GM19240 (cell line): ENCODE measurements around the gene OVOL2.
"Not testable (repeated sequence)": the region's sequence is repeated elsewhere in the genome, so short reads cannot be mapped to it uniquely, and the experiment has no call there.

ENCODE experiments used
- DNase-seq: peaks from one replicate; pipeline ENCODE4 v3.0.0; 2011; ENCODE audit warnings: low spot score; ENCODE audit not compliant: insufficient read length

OVOL2 gene

DNA sequence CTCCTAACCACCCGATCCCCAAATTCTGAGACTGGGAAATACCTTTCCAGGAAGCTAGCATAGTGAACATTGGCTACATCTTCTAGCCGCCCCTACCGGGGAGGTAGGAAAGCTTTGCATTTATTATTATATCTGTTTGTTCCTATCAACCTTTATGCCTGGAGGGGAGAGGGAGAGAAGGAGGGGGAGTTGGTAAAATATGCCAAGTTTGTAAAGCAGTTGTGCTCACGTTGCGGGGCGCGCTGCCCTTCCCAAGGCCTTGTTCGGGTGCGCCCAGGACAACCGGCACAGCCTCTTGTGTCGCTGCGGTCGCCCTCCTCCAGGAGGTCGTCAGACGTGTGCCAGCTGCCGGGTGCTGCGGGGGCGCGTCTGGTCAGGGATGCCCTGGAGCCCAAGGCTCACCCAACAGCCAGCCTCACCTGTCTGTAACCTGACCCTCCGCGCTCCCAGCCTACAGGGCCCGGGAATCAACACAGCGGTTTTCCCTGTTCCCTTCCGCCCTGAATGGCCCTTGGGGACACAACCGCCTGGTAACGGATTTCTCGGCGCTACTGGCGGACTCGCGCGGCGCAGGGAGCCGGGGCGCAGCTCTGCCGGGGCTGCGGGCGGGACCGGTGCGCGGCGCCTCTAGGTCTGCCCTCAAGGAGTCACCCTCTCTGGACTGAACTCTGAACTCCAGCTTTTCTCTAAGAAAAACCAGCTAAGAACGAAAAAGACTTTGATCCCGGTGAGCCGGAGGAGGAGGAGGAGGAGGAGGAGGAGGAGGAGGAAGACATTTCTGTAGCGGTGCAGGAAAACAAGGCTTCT, 1.1 kb upstream of the OVOL2 start:
- no peak for DNase-seq

DNA sequence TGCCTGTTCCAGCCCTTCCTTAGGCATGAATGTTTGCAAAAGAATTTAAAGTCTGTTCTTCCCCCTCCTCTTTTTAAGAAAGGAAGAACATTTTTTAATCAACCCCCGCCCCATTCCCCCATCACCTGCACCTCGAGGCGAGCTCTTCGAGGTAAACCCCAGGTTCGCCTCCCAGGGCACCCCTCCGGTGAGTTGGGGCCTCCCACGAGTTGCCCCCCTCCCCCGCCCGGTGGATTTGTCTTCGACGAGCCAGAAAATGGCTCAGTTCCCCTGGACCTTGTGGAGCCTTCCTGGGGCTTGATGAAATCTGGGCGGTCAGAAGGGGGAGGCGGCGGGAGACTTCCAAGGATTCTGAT, 256 bp upstream of the OVOL2 start:
- DNase-seq, result no peak

DNA sequence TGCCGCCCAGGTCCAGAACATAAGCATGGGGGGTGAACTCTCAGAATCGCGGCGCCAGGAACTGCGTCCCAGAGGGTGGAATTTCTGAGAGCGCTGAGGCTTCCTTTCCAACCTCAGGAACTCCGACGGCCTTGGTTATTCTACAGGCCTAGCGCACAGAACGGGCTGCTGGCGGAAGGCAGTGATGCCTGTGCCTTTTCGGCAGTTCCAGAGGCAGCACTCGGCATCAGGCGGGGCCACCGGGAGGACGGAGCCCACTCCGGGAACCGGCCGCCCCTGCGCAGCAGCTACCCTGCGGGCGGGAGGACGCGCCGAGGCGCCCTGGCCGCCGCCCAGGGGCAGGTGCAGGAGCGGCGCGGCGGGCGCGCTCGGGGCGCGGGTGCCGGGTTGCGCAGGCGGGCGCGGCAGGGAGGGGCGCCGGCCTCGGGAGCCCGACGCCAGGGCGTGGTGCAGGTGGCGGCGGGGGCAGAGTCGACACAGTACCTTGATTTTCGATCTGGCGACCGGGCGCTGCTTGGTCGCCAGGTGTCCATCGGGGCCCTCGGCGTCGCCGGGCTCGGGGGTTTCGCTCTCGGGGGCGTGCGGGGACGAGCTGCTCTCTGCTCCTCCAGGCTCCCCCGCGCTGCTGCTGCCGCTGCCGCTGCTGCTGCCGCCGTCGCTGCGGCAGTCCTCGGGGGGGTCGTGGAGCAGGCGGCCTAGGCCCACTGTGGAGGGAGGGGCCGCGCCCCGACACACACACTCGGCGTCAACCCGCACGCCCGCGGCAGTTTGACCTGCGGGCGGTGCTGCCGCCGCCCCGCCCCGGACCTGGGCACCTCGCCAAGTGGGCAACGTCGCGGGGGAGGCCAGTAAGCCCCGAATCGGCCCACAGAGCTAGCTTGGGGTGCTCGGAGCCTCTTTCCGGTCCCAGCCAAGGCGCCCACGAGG, 1.3 kb downstream of the OVOL2 start:
- no peak for DNase-seq

DNA sequence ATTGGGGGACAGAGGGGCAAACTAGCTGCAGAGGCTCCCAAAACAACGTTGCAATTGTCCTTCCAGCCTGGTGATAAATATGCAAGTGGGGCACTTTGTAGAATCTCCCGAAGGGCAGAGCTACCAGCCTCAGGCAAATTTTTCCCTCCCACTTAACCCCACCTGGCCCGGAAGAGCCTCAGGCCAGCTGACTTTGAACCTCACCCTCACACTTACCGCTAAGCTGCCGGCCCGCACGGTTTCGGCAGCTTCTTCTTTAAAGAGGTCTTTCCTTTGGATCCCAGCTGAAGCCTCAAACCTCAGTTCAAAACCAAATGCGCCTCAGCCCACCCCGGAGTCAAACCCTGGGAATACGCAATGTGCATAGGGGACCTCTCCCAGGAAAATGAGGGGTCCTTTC, 2.5 kb downstream of the OVOL2 start:
- DNase-seq, result no peak

DNA sequence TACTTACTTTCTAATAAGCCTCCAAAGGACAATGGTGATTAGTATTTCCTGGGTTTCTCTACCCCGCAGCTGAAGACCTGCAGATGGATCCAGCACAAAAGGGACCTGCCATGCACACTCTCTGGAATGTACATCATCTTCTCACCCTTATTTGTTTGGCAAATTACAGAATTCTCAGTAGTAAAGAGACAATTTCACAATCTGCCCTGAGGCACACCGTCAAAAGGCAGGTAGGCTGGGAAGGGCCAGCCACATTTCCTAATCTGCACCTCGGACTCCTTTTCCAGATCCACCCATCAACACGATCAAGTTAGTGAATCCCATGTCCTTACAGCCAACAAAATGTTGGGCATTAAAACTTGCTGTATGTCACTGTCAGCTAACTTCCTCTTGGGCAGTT, 4.9 kb downstream of the OVOL2 start:
- no peak for DNase-seq

DNA sequence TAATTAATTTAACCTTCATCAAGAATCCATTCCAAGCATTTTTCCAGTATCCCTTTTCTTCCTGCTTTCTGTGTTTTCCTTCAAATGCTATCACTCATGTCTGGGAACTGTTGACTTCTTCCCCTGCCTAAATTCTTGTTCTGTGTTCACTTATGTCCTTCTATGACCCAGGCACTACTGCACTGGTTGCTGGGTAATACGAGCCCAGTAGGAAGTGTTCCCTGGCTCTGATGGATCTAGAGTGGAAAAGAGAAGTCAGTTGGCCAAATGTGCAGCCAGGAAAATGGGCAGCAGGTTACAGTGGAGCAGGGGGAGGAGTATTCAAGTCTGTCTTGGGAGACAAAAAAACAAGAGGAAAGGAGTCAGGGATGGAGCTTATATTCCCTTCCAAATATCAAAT, 7.1 kb downstream of the OVOL2 start:
- no peak for DNase-seq

DNA sequence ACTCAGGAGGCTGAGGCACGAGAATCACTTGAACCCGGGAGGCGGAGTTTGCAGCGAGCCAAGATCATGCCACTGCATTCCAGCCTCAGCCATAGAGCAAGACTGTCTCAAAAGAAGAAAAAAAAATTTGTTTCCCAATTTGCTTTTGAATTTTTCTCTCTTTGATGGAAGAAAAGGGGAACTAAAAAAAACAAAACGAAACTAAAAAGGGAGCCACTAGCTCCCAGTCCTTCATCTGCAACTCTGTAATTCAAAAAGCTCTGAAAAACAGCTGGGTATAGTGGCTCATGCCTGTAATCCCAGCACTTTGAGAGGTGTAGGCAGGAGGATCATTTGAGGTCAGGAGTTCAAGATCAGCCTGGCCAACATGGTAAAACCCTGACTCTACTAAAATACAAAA, 9.5 kb downstream of the OVOL2 start:
- no peak for DNase-seq

DNA sequence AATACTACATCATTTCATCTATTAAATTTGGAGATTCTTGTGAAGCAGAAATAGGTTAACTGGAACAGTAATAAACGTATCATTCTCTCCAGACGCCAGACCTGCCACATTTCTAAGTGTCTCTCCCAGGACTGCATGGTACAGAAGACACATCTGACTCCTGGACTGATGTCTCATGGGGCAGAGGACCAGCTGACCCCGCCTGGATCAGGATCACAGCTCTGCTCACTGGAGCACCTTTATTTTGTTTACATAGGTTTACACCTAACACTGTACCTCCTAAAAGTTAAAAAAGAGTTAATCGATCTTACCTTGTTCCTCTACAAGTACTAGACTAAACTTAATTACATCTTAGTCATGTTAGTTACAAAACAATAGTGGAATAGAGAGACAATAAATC, 11.2 kb downstream of the OVOL2 start:
- DNase-seq, result no peak

DNA sequence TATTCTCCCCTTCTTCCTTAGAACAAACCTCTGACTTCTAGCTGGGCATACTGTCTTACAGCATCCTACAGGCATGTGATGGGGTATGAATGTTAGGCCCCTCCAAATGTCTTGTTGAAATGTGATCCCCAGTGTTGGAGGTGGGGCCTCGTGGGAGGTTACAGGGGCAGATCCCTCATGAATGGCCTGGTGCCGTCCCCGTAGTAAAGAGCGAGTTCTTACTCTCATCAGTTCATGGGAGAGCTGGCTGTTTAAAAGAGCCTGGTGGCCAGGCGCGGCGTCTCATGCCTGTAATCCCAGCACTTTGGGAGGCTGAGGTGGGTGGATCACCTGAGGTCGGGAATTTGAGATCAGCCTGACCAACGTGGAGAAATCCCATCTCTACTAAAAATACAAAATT, 15.5 kb downstream of the OVOL2 start:
- no peak for DNase-seq

DNA sequence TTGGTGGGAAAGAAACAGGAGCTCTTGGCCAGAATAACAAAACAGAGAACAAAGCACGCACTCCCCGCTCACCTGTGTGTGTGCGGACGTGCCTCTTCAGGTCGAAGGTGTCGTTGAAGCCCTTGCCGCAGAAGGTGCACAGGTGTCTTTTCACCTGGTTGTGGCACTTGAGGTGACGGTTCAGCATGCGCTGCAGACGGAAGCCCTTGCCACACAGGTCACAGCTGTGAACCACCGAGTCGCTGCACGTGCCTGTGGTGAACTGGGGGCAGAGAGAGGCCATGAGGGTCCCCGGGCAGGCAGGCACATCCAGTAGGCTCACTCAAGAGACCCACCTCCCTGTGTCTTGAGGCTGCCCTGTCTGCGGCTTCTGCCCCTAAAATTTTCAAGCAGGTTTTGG, 16.3 kb downstream of the OVOL2 start:
- DNase-seq, result no peak

DNA sequence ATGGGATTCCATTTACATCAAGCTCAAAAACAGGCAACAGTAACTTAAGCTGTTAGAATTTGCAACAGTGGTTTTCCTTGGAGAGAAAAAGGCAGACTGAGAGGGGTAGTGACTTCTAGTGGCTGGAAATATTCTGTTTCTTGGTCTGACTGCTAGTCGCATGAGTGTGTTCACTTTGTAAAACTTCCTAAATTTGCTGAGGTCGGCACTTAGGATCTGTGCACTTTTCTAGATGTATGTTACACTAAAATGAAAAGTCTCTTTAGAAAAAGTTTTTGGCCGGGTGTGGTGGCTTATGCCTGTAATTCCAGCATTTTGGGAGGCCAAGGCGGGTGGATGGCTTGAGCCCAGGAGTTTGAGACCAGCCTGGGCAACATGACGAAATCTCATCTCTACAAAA, 18.7 kb downstream of the OVOL2 start:
- DNase-seq, result no peak

DNA sequence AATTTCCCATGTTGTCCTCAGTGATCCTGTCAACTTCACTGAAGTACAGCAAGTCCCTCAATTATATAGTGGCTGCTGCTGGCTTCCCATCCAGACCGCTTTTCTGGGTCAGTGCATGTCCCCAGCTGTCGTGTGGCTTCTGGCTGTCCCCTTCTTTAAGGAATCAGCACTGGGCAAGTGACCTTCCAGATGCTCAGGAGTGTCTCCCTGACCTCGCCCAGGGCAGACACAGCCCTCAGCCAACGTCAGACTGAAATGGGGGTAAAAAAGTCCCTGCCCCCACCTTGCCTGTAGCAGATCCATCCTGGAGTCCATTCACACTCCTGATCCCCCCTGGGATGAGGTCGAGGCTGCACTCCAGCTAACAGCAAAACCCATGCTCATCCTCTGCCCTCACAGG, 23.7 kb downstream of the OVOL2 start:
- DNase-seq, result no peak

DNA sequence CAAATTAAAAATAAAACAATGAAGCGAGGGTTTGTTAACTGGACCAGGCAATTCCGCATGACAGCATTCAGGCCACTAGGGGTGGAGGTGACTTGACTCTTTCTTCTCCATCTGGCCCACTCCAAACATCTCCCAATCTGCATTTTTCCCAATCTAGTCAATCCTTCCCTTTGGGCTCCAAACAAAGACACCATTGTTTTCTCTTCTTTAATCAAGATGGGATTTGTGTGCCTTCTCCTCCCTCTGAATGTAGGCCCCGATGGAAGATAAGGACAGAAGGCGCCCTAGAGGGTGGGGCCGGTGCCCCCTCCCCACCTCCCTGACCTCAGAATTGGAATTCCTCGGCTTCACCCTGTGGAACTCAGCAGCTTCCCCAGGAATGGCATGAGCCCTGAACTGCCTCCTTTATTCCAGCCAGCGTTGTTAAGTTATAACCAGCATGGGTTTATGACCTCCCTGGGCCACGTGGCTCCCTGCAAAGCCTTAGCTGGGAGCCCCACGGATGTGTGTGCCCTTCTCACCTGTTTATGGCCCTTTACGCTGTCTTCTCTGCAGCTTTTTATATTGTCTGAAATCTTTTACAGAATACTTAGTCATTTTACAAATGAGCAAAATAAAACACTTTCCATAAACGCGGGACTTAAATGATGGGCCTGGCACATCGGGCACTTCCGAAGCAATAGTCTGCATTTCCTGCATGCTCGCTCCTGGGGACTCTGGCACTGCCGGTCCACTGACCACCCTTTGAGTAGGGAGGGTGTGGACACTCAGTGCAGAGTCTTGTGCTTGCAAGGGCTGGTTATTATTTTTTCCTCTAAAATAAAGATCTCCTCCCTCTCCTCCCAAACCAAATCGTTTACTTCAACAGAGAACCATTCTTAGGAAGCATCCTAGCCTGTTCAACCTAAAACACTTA, 24.5 kb downstream of the OVOL2 start:
- DNase-seq, result no peak

DNA sequence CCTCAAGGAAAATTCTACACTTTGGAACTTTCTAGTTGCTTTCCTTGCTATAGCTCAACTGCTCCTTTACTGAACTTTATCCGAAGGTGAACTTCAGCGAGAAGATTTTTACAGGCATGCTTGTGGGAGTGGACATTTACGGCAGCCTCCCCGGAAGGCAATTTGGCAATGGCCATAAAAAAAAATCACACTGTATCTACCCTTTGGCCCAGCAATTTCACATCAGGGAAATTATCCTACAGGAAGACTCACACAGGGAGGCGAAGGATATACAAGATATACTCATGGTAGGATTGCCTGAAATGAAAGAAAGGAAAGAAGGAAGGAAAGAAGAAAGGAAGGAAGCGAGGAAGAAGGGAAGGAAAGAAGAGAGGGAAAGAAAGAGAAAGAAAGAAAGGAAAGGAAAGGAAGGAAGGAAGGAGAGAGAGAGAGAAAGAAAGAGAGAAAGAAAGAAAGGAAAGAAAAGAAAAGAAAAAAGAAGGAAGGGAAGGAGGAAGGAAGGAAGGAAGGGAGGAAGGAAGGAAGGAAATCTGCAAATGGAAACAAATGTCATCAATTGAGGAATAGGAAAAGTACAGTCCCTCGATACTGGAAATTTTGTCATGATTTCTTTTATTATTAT, 25.7 kb downstream of the OVOL2 start:
- DNase-seq, result no peak

DNA sequence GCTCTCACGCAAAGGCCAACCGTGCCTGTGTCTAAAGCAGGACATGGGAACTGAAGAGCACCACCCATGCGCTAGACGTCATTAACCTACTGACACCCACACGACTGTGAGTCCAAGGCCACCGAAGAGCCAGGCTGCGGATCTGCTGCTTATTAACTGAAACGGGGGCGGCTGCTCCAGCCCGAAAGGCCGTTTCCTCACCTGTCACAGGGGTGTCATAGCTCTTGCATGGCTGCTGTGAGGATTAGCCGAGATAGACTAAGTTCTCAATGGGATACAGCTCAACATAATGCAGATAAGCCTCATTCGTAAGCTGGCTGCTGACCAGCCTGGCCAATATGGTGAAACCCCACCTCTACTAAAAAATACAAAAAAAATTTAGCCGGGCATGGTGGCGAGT, 26.7 kb downstream of the OVOL2 start:
- no peak for DNase-seq

DNA sequence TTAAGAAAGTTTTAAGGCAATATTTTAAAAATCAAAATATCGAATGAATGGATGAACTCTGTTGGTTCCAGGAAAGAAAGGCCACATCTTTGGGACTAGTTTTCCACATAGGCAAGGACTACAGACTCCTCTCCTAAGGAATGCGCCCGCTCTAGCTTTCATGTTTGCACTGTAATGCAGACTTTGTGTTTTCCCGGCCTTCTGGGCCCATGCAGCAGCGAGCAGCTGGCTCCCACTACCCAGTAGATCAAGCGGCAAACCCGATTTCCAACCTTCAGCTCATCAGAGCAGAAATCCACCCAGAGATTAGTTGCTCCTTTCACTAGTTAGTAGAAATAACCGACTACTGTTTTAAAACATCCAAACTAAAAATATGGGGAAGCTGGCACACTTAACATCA, 27.7 kb downstream of the OVOL2 start:
- no peak for DNase-seq

DNA sequence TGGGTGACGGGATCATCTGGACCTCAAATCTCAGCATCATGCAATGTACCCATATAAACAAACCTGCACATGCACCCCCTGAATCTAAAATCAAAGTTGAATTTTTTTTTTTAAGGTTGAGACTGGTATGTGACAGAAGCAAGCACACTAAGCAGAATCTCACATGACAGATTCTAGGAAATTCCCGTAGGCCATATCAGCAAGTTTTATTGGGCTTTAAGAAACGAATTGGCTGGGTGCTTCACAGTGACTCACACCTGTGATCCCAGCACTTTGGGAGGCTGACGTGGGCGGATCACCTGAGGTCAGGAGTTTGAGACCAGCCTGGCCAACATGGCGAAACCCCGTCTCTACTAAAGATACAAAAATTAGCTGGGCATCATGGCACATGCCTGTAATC, 30.7 kb downstream of the OVOL2 start:
- not testable (repeated sequence) for DNase-seq

DNA sequence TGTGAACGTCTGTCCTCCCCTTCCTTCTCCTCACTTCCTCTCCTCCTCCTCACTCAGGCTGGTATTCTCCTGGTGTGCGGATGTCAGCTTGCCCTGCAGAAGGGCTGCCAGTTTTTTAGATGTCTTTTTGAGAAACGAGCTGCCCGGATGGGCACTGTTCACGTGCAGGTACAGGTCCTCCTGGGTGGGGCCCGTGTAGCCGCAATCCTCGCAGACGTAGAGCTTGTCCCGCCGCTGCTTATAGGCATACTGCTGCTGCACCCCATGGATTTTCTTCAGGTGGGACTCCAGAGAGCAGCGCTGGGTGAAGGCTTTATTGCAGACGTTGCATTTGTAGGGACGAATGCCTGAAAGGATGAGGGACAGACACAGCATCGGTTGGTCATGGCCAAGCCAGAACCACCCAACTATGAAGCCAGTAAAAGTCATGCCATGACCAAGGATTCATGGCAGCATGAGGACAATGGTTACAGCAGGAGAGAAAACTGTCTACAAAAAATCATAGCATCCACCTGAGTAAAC, 33.0 kb downstream of the OVOL2 start:
- DNase-seq, result no peak

DNA sequence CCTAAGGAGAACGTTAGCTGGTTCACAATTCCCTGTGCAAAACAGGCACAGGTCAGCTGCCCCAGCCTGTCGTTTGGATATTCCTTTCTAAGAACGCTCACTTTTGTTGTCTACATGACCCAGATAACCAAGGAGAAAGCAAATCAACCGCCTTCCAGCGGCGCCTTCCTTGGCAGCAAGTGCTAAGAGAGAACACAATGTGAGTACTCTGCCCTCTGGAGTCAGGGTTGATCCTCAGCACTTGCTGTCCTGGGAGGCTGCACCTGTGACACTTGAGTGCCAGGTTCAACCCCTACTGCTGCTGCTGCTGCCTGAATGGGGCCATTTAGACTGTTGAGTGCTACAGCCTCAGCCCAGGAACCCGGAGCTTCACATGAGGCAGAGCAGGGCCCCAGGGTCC, 36.8 kb downstream of the OVOL2 start:
- no peak for DNase-seq

DNA sequence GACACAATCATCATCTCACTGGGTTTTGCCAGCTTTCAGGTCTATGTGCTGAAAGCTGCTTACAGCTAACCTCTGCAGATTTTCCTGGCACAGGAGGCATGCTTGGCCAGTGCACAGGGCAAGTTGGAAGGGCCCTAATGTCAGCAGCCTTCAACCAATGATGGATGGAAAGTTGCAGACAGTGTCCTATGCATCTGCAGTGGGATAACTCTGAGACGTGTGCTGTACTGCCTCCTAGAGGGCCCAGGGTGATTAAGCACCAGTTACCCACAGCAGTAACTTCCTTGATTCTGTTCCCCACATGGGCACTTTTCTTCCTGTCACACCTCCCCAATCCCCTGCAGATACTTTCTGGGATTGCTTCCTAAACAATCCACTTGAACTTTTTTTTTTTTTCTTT, 38.6 kb downstream of the OVOL2 start:
- peak; percentile 53 for DNase-seq

DNA sequence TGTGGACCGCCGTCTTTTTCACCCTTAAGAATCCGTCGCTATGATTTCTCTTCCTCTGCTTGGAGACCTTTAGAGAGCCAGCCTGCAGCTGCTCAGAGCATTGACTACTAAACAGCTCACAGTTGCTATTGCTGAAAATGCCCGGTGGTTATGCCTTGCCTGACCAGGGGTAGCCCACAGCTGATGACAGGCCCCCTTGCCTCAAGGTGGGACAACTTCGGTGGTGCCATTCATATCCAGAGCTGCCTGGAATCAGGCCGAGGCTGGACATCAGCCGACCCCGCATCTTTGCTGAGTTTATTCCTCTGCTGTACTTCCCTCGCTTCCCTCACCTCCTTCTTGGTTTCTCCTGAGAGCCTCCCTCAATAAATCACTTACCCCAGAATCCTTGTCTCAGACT, 39.6 kb downstream of the OVOL2 start:
- no peak for DNase-seq
